Ovary (tissue), 9 donors: Measurements from ENCODE around the gene CDAN1. TPM values are rescaled to one million over a fixed set of nuclear protein-coding genes. Genes with fewer than 3 reads are reported as not detected.
"Not testable (repeated sequence)": the region's sequence is repeated elsewhere in the genome, so short reads cannot be mapped to it uniquely, and the experiment has no call there.

ENCODE experiments used
- DNase-seq, 5 donors: peaks; one replicate each; pipeline ENCODE4 v3.0.0-alpha.2; 2019 to 2020
- H3K27ac ChIP-seq, 2 donors: fragments of 200-600 bp; one replicate each; pipeline versions ENCODE4 v1.5.1 to v1.8.0; 2019 to 2022
- H3K27me3 ChIP-seq: fragments of 200-600 bp; one replicate; pipeline ENCODE4 v1.8.0; 2022
- H3K36me3 ChIP-seq: fragments of 200-600 bp; sonication (generic); one replicate; pipeline ENCODE4 v1.5.1; 2019
- H3K4me1 ChIP-seq: one replicate; pipeline ENCODE4 v1.8.1; 2013; ENCODE audit warnings: mild to moderate bottlenecking, moderate library complexity; ENCODE audit not compliant: insufficient read depth
- H3K4me3 ChIP-seq: fragments of 200-600 bp; sonication (generic); one replicate; pipeline ENCODE4 v1.5.1; 2017
- H3K9me3 ChIP-seq, 2 donors: fragments of 200-600 bp in 1 of 2; sonication (generic) in 1 of 2; one replicate each; pipeline versions ENCODE4 v1.5.1 to v1.8.1; 2013 to 2019; ENCODE audit warnings: mild to moderate bottlenecking in 1 of 2, moderate library complexity in 1 of 2
- CTCF ChIP-seq, 3 donors: fragments of 450-650 bp in 2 of 3; fragments of 200-600 bp in 1 of 3; IDR thresholded peaks; one replicate each; pipeline versions ENCODE4 v1.5.1 to v1.8.0; 2016 to 2022; ENCODE audit warnings: antibody characterized with exemption in 3 of 3, mild to moderate bottlenecking in 1 of 3
- EP300 ChIP-seq: sonication (generic); formaldehyde crosslinking; IDR thresholded peaks from one replicate; pipeline ENCODE4 v1.6.1; 2017; ENCODE audit warnings: antibody characterized with exemption
- POLR2A ChIP-seq: fragments of 450-650 bp; IDR thresholded peaks from one replicate; pipeline ENCODE4 v1.6.1; 2017; ENCODE audit warnings: antibody characterized with exemption, mild to moderate bottlenecking, moderate library complexity
- WGBS, 3 donors: extraction: QIAGEN DNeasy Blood & Tissue Kit in 1 of 3; methylation state at CpG; one replicate each; pipeline versions ENCODE4 v1.1.5 to v1.1.7; 2013 to 2017; 5-methylcytosine and 5-hydroxymethylcytosine counted together
- intact Hi-C, 4 donors: fragments of 100-400 bp; cut with DNase I; formaldehyde crosslinking; loops; one replicate each; pipeline versions ENCODE4 v1.11.0 to v1.15.1; 2022 to 2023
- polyA plus RNA-seq, 2 donors: library from polyadenylated mRNA; stranded (reverse); fragments of 200-250 nt in 1 of 2; fragments of 350-450 nt in 1 of 2; fragmentation: Illumina TruSeq in 1 of 2; extraction: RNeasy Lipid Tissue Mini Kit (QIAGEN cat#74804) in 1 of 2; gene quantifications; one replicate each; pipeline ENCODE4 v1.2.3, GENCODE V29; 2013 to 2014
- total RNA-seq, 7 donors: library from RNA; depleted of rRNA in 2 of 7; stranded (reverse); fragments of >200 nt in 2 of 7; fragmentation: NEBNext Ultra II Directional in 3 of 7; extraction: Animal tissue kit (Norgen Biotek cat#: 25700) in 3 of 7; gene quantifications; one replicate each; pipeline versions ENCODE4 v1.1.0 to v1.2.4, GENCODE V29; 2016 to 2023
- donor health status: DM: no; HTN: no; CAD: no; lungs with moderate emphysema.
- donor health status: DM: no; HTN: no; CAD: no.
- donor health status: Bipolar disorder and iron deficiency.
- donor health status: DM: yes; HTN: yes; CAD: no.
- donor health status: DM: no; HTN: no; CAD: no.
- donor health status: DM: yes; HTN: yes; CAD: no.

Gene CDAN1
- total and polyA plus RNA-seq, 9 donors: 7.5 to 50.6 (median 25.9) TPM

GRCh38 chr15:42782716-42783115, 45.8 kb upstream of the CDAN1 start:
- TF ChIP-seq CTCF (IDR thresholded peaks at IDR 0.05) (no peak), EP300 (no peak), POLR2A (no peak)
- H3K4me3 ChIP-seq: no peak overlapping the region
- no peaks in the 10 kb centered on the region for H3K4me1 ChIP-seq
- 93 to 98% (median 97%) methylated on average over 4 of the region's 4 CpGs for WGBS, 3 donors
- intact Hi-C loops: no loop called here
- H3K27ac ChIP-seq: no peak overlapping the region
- DNase-seq: no peak
- H3K27me3 ChIP-seq: no peaks in the 10 kb centered on the region
- no peaks in the 10 kb centered on the region for H3K9me3 ChIP-seq
- no peaks in the 10 kb centered on the region for H3K36me3 ChIP-seq

GRCh38 chr15:42775416-42775815, 38.5 kb upstream of the CDAN1 start:
- Histone ChIP-seq H3K27ac (no peak overlapping the region), H3K4me3 (no peak overlapping the region), H3K36me3 (no peaks in the 10 kb centered on the region), H3K4me1 (no peaks in the 10 kb centered on the region), H3K27me3 (no peaks in the 10 kb centered on the region), H3K9me3 (no peaks in the 10 kb centered on the region)
- WGBS, 3 donors: 86 to 92% (median 90%) methylated on average over 2 of the region's 2 CpGs
- TF ChIP-seq EP300 (no peak), CTCF (IDR thresholded peaks at IDR 0.05) (no peak), POLR2A (no peak)
- intact Hi-C loops: no loop called here
- DNase-seq: no peak

- Histone ChIP-seq H3K4me1 (no peaks in the 10 kb centered on the region), H3K36me3 (no peaks in the 10 kb centered on the region), H3K4me3 (no peak overlapping the region), H3K27me3 (no peaks in the 10 kb centered on the region), H3K9me3 (no peaks in the 10 kb centered on the region), H3K27ac (no peak overlapping the region)
- TF ChIP-seq CTCF (IDR thresholded peaks at IDR 0.05) (no peak), POLR2A (no peak), EP300 (no peak)
- intact Hi-C loops: no loop called here
- no peak for DNase-seq
- 85 to 94% (median 94%) methylated on average over 2 of the region's 2 CpGs for WGBS, 3 donors
These were observed 36.0 kb upstream of the CDAN1 start for GRCh38 chr15:42772901-42773300.

- no peak overlapping the region for H3K4me3 ChIP-seq
- DNase-seq: peak in 2 of 5 donors; percentile 24 to 31
- no peak overlapping the region for H3K27ac ChIP-seq
- no peaks in the 10 kb centered on the region for H3K9me3 ChIP-seq
- TF ChIP-seq EP300: no peak
- TF ChIP-seq CTCF (IDR thresholded peaks at IDR 0.05): no peak
- TF ChIP-seq POLR2A: no peak
- no peaks in the 10 kb centered on the region for H3K4me1 ChIP-seq
- 43 to 58% (median 54%) methylated on average over 2 of the region's 2 CpGs for WGBS, 3 donors
- no peaks in the 10 kb centered on the region for H3K36me3 ChIP-seq
- H3K27me3 ChIP-seq: no peaks in the 10 kb centered on the region
- intact Hi-C loops: no loop called here
These were observed 35.2 kb upstream of the CDAN1 start for GRCh38 chr15:42772144-42772543.

- 80 to 99% (median 85%) methylated on average over 4 of the region's 4 CpGs for WGBS, 3 donors
- H3K27me3 ChIP-seq, H3K9me3 ChIP-seq, H3K4me1 ChIP-seq, H3K27ac ChIP-seq, DNase-seq, H3K36me3 ChIP-seq, intact Hi-C loops, H3K4me3 ChIP-seq: not testable (repeated sequence)
These were observed 29.2 kb upstream of the CDAN1 start for GRCh38 chr15:42766109-42766508.

GRCh38 chr15:42764154-42764731, 27.3 kb upstream of the CDAN1 start:
- H3K27ac ChIP-seq, intact Hi-C loops, H3K4me1 ChIP-seq: not testable (repeated sequence)

GRCh38 chr15:42761813-42762212, 24.9 kb upstream of the CDAN1 start:
- intact Hi-C loops, H3K4me3 ChIP-seq, DNase-seq, H3K27ac ChIP-seq, H3K27me3 ChIP-seq, H3K36me3 ChIP-seq, H3K4me1 ChIP-seq, H3K9me3 ChIP-seq: not testable (repeated sequence)
- 91 to 96% (median 92%) methylated on average over 2 of the region's 2 CpGs for WGBS, 3 donors

More at GRCh38 chr15:42764154-42764731, 27.3 kb upstream of the CDAN1 start:
- not testable (repeated sequence) for H3K27me3 ChIP-seq, H3K9me3 ChIP-seq, H3K36me3 ChIP-seq, DNase-seq, H3K4me3 ChIP-seq
- WGBS, 3 donors: 80 to 91% (median 87%) methylated on average over 16 of the region's 16 CpGs
